IMR-90 (cell line): ENCODE results near the gene RAB43. TPM values are rescaled to one million over a fixed set of nuclear protein-coding genes. Genes with fewer than 3 reads are reported as not detected.
"Not testable (repeated sequence)": the region's sequence is repeated elsewhere in the genome, so short reads cannot be mapped to it uniquely, and the experiment has no call there.

Source experiments
- ATAC-seq: fragments of 200-7000 bp; cut with Tn5 transposase; 2 replicates; pipeline ENCODE4 v1.9.1; 2020; ENCODE audit warnings: low read depth, mild to moderate bottlenecking, moderate library complexity
- BruUV-seq: library from RNA; stranded (reverse); fragments of 400-500 nt; replicated peaks from 2 replicates; lab custom pipeline; 2021; lab: Mats Ljungman, UMichigan
- CTCF ChIA-PET: fragments of 300-600 bp; formaldehyde crosslinking; extraction: SDS; loops from one replicate; lab custom pipeline; 2021; ENCODE audit warnings: antibody characterized with exemption; lab: Yijun Ruan, JAX
- POLR2A ChIA-PET: fragments of 300-600 bp; sonication (Branson Sonifier 250); formaldehyde crosslinking; loops from one replicate; lab custom pipeline; 2022; ENCODE audit warnings: antibody characterized with exemption; ENCODE audit not compliant: unreplicated experiment; lab: Charles Lee
- DNase-seq: peaks from one replicate; pipeline ENCODE4 v3.0.0; 2013
- H2AFZ ChIP-seq: replicated peaks from 2 replicates; pipeline ENCODE3; 2013; ENCODE audit warnings: low read length, mild to moderate bottlenecking; ENCODE audit not compliant: poor library complexity
- H2AK5ac ChIP-seq: 2 replicates; pipeline ENCODE4 v1.6.1; 2013; ENCODE audit warnings: low read depth, low read length, inconsistent platforms
- H2AK9ac ChIP-seq: replicated peaks from 2 replicates; pipeline ENCODE3; 2013; ENCODE audit warnings: mild to moderate bottlenecking, low read depth, low read length, moderate library complexity; ENCODE audit not compliant: poor library complexity
- H2BK120ac ChIP-seq: 2 replicates; pipeline ENCODE4 v1.6.1; 2013; ENCODE audit warnings: low read depth, low read length, inconsistent platforms
- H2BK15ac ChIP-seq: 3 replicates; pipeline ENCODE4 v1.6.1; 2013; ENCODE audit warnings: low read depth, low read length, inconsistent platforms
- H2BK20ac ChIP-seq: 2 replicates; pipeline ENCODE4 v1.6.1; 2013; ENCODE audit warnings: low read depth, mild to moderate bottlenecking, inconsistent platforms, low read length, moderate library complexity
- H2BK5ac ChIP-seq: 2 replicates; pipeline ENCODE4 v1.6.1; 2013; ENCODE audit warnings: mild to moderate bottlenecking, low read depth, low read length, inconsistent platforms; ENCODE audit not compliant: poor library complexity, severe bottlenecking
- H3K14ac ChIP-seq: replicated peaks from 2 replicates; pipeline ENCODE4 v1.6.1; 2013; ENCODE audit warnings: low read depth, low read length, inconsistent platforms
- H3K18ac ChIP-seq: 2 replicates; pipeline ENCODE4 v1.6.1; 2013; ENCODE audit warnings: low read depth, low read length, control low read depth
- H3K23ac ChIP-seq: 2 replicates; pipeline ENCODE4 v1.6.1; 2013; ENCODE audit warnings: low read depth, low read length, inconsistent platforms
- H3K27ac ChIP-seq: 2 replicates; pipeline ENCODE4 v1.5.1; 2013; ENCODE audit warnings: mild to moderate bottlenecking, control low read depth, low read length; ENCODE audit not compliant: insufficient read depth
- H3K27me3 ChIP-seq: 2 replicates; pipeline ENCODE4 v1.6.1; 2013; ENCODE audit warnings: low read length; ENCODE audit not compliant: control insufficient read depth, insufficient read depth
- H3K36me3 ChIP-seq: 2 replicates; pipeline ENCODE4 v1.6.1; 2013; ENCODE audit warnings: low read length, mixed read lengths; ENCODE audit not compliant: control insufficient read depth, insufficient read depth
- H3K4ac ChIP-seq: 2 replicates; pipeline ENCODE4 v1.6.1; 2013; ENCODE audit warnings: low read depth, low read length, inconsistent platforms
- H3K4me1 ChIP-seq: 2 replicates; pipeline ENCODE4 v1.6.1; 2013; ENCODE audit warnings: low read length, mixed read lengths; ENCODE audit not compliant: control insufficient read depth, insufficient read depth
- H3K4me2 ChIP-seq: 2 replicates; pipeline ENCODE4 v1.6.1; 2013; ENCODE audit warnings: low read depth, mild to moderate bottlenecking, control low read depth, low read length, moderate library complexity
- H3K4me3 ChIP-seq: 2 replicates; pipeline ENCODE4 v1.5.1; 2013; ENCODE audit warnings: low read depth, mild to moderate bottlenecking, control low read depth, low read length, moderate library complexity; ENCODE audit not compliant: insufficient read depth
- H3K56ac ChIP-seq: 2 replicates; pipeline ENCODE4 v1.6.1; 2013; ENCODE audit warnings: low read length, inconsistent platforms; ENCODE audit not compliant: insufficient read depth; ENCODE audit errors: extremely low read depth
- H3K79me1 ChIP-seq, 2 experiments: 2 replicates each; pipeline ENCODE4 v1.6.1; 2013; ENCODE audit warnings: low read length in 2 of 2, inconsistent platforms in 1 of 2, low read depth in 1 of 2
- H3K9ac ChIP-seq: 2 replicates; pipeline ENCODE4 v1.6.1; 2013; ENCODE audit warnings: low read depth, low read length, control low read depth
- H3K9me1 ChIP-seq: 2 replicates; pipeline ENCODE4 v1.6.1; 2013; ENCODE audit warnings: low read length, inconsistent platforms; ENCODE audit not compliant: insufficient read depth
- H3K9me3 ChIP-seq: 2 replicates; pipeline ENCODE4 v1.6.1; 2013; ENCODE audit warnings: low read length; ENCODE audit not compliant: control insufficient read depth, insufficient read depth
- H4K20me1 ChIP-seq: 2 replicates; pipeline ENCODE4 v1.6.1; 2013; ENCODE audit warnings: low read length, inconsistent platforms; ENCODE audit not compliant: insufficient read depth
- H4K5ac ChIP-seq: 2 replicates; pipeline ENCODE4 v1.6.1; 2013; ENCODE audit warnings: mild to moderate bottlenecking, low read depth, low read length, control low read depth
- H4K8ac ChIP-seq, 2 experiments: 2 replicates each; pipeline ENCODE4 v1.6.1; 2013; ENCODE audit warnings: low read depth in 2 of 2, low read length in 2 of 2, control low read depth in 1 of 2, inconsistent platforms in 1 of 2
- H4K91ac ChIP-seq: 2 replicates; pipeline ENCODE4 v1.6.1; 2013; ENCODE audit warnings: low read depth, low read length, inconsistent platforms; ENCODE audit not compliant: insufficient read depth
- WGBS, 2 experiments: methylation state at CpG; one replicate each; pipeline versions ENCODE4 v1.1.5 to v1.1.7; 2013; ENCODE audit warnings: missing lambda C conversion rate in 2 of 2; ENCODE audit not compliant: insufficient read length in 1 of 2; ENCODE audit errors: extremely low coverage in 2 of 2; 5-methylcytosine and 5-hydroxymethylcytosine counted together
- dilution Hi-C: fragments of 300-500 bp; cut with HindIII; formaldehyde crosslinking; loops from one replicate; pipeline ENCODE4 v1.14.3; 2018; ENCODE audit warnings: low sequenced_read_pairs; ENCODE audit not compliant: unreplicated experiment
- in situ Hi-C: fragments of 300-500 bp; cut with MboI; formaldehyde crosslinking; loops from 3 replicates; pipeline ENCODE4 v1.14.3; 2019; ENCODE audit warnings: low sequenced_read_pairs, inconsistent platforms, mixed read lengths
- intact Hi-C: fragments of 100-400 bp; cut with micrococcal nuclease; formaldehyde crosslinking; loops from 2 replicates; pipeline ENCODE4 v1.10.0; 2022
- polyA plus RNA-seq, 3 experiments: library from polyadenylated mRNA; depleted of rRNA; stranded (reverse); fragments of >200 nt; gene quantifications; 2 replicates each; pipeline ENCODE4 v1.2.3, GENCODE V29; 2012; ENCODE audit warnings: low replicate concordance in 1 of 3
- total RNA-seq: library from RNA; depleted of rRNA; stranded (reverse); fragments of >200 nt; gene quantifications from 2 replicates; pipeline ENCODE4 v1.2.3, GENCODE V29; 2012

Gene RAB43
- total and polyA plus RNA-seq, 2 of the 4 experiments (the other 2 are of a cell fraction): 9.9 to 14.0 TPM

DNA sequence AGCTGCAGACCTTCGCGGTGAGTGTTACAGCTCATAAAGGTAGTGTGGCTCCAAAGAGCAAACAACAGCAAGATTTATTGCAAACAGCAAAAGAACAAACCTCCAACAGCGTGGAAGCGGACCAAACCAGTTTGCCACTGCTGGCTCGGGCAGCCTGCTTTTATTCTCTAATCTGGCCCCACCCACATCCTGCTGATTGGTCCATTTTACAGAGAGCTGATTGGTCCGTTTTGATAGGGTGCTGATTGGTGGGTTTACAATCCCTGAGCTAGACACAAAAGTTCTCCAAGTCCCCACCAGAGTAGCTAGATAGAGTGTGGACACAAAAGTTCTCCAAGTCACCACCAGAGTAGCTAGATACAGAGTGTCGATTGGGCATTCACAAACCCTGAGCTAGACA is 53.9 kb downstream of the RAB43 start:
- H3K23ac ChIP-seq, H4K5ac ChIP-seq: not testable (repeated sequence)

More for the DNA sequence above, 53.9 kb downstream of the RAB43 start:
- H2BK5ac ChIP-seq, ATAC-seq, DNase-seq, H2BK120ac ChIP-seq, intact Hi-C loops, H4K8ac ChIP-seq, H4K91ac ChIP-seq, H3K9me3 ChIP-seq, BruUV-seq, dilution Hi-C loops, H3K4me2 ChIP-seq, H4K20me1 ChIP-seq, H2AK5ac ChIP-seq, H2BK20ac ChIP-seq, H3K14ac ChIP-seq, H2BK15ac ChIP-seq, H3K4me3 ChIP-seq, H3K4ac ChIP-seq, H3K9me1 ChIP-seq, H3K18ac ChIP-seq, H3K56ac ChIP-seq, H3K4me1 ChIP-seq, H3K27ac ChIP-seq, H2AFZ ChIP-seq, H2AK9ac ChIP-seq, in situ Hi-C loops, POLR2A ChIA-PET, H3K36me3 ChIP-seq, H3K9ac ChIP-seq, H3K79me1 ChIP-seq: not testable (repeated sequence)
- WGBS, 2 experiments: 90% methylated on average over 2 of the region's 7 CpGs; no CpG with 5 or more reads in 1 of the 2 experiments
- CTCF ChIA-PET: interaction anchor here (0.9 to 2.0 kb wide), 2 partner anchors 14 to 98 kb away, joined by 3 to 8 read pairs; no protein-coding TSS in a partner anchor
- peaks cover 30% of the 10 kb centered on the region for H3K27me3 ChIP-seq
